NOMO-1 treated with dmso at 0.1 percent for 144 hours (cell line): ENCODE results near the gene CTNNA1.

ENCODE experiments used
- DNase-seq: peaks from one replicate; lab custom pipeline; 2025; ENCODE audit not compliant: unreplicated experiment; lab: John Stamatoyannopoulos, UW

Gene CTNNA1

GRCh38 chr5:138962614-138963370, 209.6 kb downstream of the CTNNA1 start:
- DNase-seq = no peak

- no peak for DNase-seq
Measured at GRCh38 chr5:138963763-138964371, 210.6 kb downstream of the CTNNA1 start.

- no peak for DNase-seq
Measured at GRCh38 chr5:138964647-138965201, 211.5 kb downstream of the CTNNA1 start.

- no peak for DNase-seq
Measured at GRCh38 chr5:138965626-138966025, 212.4 kb downstream of the CTNNA1 start.

DNA sequence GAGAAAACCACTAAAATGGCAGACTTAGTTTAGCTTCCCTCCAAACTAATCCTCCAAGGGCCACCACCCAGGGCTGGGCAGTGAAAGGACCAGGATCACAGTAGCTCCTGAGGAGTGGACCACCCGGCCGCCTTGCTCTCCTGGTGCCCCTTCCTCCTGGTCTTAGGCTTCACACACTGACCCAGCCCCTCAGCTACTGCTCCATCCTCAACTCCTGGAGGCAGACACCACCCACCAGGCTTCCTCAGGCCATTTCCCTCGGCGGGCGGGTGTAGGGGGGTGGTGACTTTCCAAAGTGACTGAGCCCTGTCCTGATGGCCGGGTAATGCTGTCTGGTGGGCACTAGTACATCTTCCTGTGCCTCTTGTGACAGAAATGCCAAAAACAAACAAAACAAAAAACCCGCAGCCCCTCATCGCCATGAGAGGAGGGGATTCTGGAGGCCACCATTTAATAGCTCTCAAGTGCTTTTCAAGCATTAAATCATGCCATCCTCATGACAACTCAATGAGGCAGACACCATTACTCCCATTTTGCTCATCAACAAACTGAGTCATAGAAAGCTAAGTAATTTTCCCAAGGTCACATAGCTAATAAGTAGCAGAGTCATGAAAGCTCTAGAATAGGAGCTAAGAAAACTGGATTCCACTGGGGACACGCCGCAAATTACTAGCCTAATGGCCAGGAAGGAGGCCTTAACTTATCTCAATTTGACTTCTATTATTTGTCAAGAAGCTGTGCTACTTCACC, 213.2 kb downstream of the CTNNA1 start:
- DNase-seq = no peak

GRCh38 chr5:138967791-138968448, 214.7 kb downstream of the CTNNA1 start:
- DNase-seq = no peak

DNA sequence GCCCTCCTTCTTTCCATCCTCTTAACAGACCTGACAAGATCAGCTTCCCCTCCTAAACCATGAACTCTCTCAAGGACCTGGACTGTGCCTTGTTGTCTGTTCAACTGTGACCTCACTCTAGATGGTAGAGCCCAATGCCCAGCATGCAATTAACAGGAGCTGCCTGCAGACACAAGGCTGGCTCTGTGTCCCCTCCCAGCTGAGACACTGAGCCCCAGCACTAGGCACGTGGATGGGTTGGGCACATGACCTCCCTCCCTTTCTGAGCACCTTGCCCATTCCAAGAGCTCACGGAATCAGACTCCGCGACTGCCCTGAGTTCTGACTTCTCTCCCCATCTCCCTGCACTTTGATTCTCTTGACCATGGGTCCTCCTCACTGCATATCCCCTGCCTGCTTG, 215.4 kb downstream of the CTNNA1 start:
- DNase-seq = no peak

- DNase-seq = no peak
Measured at GRCh38 chr5:138969323-138970002, 216.2 kb downstream of the CTNNA1 start.

GRCh38 chr5:138972230-138972629, 219.0 kb downstream of the CTNNA1 start:
- DNase-seq = no peak

DNA sequence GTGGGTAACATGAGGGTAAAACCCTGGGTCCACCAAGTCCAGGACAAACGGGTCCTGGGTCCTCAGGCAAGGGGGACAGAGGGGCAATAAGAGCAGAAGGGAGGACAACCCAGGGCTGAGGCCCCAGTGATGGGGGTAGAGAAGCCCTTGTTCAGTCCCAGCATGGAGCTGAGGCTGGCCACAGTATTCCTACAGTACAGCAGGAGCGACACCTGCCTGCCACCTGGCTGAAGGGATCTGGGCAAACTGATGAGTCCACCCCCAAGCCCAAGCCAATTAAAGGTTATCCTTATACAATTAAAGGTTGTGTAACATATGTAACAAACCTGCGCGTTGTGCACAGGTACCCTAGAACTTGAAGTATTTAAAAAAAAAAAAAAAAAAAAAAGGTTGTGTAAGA, 219.6 kb downstream of the CTNNA1 start:
- DNase-seq = no peak

GRCh38 chr5:138974227-138975063, 221.2 kb downstream of the CTNNA1 start:
- DNase-seq = no peak

- no peak for DNase-seq
Measured at GRCh38 chr5:138975098-138975847, 222.0 kb downstream of the CTNNA1 start.

GRCh38 chr5:138978080-138978479, 224.9 kb downstream of the CTNNA1 start:
- DNase-seq = no peak

DNA sequence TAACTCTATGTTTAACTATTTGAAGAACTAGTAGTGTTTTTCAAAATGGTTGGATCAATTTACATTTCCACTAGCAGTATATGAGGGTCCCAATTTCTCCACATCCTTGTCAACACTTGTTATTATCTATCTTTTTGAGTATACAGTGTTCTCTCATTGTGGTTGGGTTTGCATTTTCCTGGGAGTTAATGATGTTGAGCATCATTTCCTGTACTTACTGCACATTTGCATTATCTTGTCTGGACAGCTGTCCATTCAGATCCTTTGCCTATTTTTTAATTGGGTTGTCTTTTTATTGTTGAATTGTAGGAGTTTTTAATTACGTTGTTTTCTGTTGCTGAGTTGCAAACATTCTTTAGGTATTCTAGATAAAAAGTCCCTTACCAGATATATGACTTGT, 225.4 kb downstream of the CTNNA1 start:
- DNase-seq = no peak

DNA sequence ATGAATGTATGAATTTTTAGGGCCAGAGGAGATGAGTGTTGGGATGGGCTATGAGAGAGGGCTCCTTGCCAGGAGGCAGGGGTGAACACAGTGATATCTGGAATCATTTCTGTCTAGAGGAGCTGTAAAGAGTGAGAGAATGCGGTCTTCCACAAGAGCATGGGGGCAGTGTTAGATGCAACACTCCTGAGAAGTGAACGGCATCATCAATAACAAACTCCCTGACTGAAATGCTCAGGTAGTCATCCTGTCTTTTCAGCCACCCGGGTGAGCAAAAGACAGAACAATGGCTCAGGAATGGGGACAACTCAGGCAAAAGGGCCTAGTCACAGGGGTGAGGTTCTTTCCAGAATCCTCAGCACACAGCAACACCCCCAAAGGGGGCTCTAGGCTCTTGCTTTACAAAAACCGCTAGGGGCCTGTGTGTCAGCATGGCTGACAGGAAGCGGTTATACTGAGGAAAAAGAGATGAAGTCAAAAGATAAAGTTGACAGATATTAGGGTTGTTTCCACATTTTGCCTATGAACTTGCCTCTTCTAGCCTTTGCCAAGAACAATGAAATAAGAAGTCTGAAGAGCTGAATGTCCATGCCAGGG, 226.6 kb downstream of the CTNNA1 start:
- no peak for DNase-seq

GRCh38 chr5:138980441-138980840, 227.2 kb downstream of the CTNNA1 start:
- DNase-seq = no peak

GRCh38 chr5:138981131-138981530, 227.9 kb downstream of the CTNNA1 start:
- DNase-seq = no peak

DNA sequence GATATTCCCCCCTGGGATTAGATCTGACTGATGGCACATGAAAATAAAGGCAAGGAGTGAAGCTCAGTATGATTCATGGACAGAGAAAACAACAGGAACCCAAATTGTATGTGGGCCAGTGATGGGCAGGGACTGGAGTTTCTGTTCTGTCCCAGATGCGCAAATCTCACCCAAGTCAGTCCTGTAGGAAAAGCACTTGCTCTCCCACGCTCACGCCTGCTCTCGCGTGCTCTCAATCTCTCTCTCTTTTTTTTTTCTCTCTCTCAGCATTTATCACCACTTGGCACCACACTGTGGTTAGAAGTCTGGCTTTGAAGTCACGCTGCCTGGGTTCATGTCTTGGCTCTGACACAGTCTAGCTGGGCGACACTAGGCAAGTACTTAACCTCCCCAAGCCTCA, 228.4 kb downstream of the CTNNA1 start:
- DNase-seq = no peak

- DNase-seq = no peak
Measured at GRCh38 chr5:138983984-138984383, 230.8 kb downstream of the CTNNA1 start.
